Activated T-helper 1 cell treated with anti-CD3 and anti-CD28 coated beads, Interleukin-12 subunit alpha, Interleukin-12 subunit beta, Interleukin-2, Interleukin-4 antibody, amounts not matched to agents 30 ng/mL and 10 ng/mL and 1 ng/mL, durations not matched to agents 14 hours and 24 hours and 36 hours (primary cell): ENCODE data around the gene FKBP1B. TPM values are rescaled to one million over a fixed set of nuclear protein-coding genes. Genes with fewer than 3 reads are reported as not detected.
"Not testable (repeated sequence)": the region's sequence is repeated elsewhere in the genome, so short reads cannot be mapped to it uniquely, and the experiment has no call there.

Experiments used
- DNase-seq: peaks from one replicate; pipeline ENCODE4 v3.0.0; 2021; ENCODE audit warnings: low spot score
- H3K27ac Mint-ChIP-seq: one replicate; pipeline ENCODE4 v1.8.0; 2021; ENCODE audit warnings: mild to moderate bottlenecking, mixed read lengths
- H3K27me3 Mint-ChIP-seq: one replicate; pipeline ENCODE4 v1.8.0; 2022; ENCODE audit warnings: mild to moderate bottlenecking, moderate library complexity, mixed read lengths; ENCODE audit not compliant: insufficient read depth
- H3K36me3 Mint-ChIP-seq: one replicate; pipeline ENCODE4 v1.8.0; 2021; ENCODE audit warnings: low read depth, mixed read lengths
- H3K4me1 Mint-ChIP-seq: one replicate; pipeline ENCODE4 v1.8.0; 2021; ENCODE audit warnings: low read depth, mixed read lengths
- H3K4me3 Mint-ChIP-seq: one replicate; pipeline ENCODE4 v1.8.0; 2021; ENCODE audit warnings: mild to moderate bottlenecking, moderate library complexity, mixed read lengths
- H3K9me3 Mint-ChIP-seq: one replicate; pipeline ENCODE4 v1.8.0; 2021; ENCODE audit warnings: mixed read lengths
- intact Hi-C: fragments of 100-400 bp; cut with micrococcal nuclease; formaldehyde crosslinking; loops from one replicate; pipeline ENCODE4 v1.15.1; 2024
- total RNA-seq: library from RNA; stranded (reverse); gene quantifications from 2 replicates; pipeline ENCODE4 v1.2.3, GENCODE V29; 2022

FKBP1B gene
- total RNA-seq, 1 donor from 2014 or later: 0.47 TPM

- Mint-ChIP-seq H3K36me3 (peaks cover 1% of the 10 kb centered on the region), H3K27ac (no peak overlapping the region), H3K9me3 (peaks cover 32% of the 10 kb centered on the region), H3K27me3 (peaks cover 5% of the 10 kb centered on the region), H3K4me1 (no peaks in the 10 kb centered on the region), H3K4me3 (no peak overlapping the region)
- intact Hi-C loops: no loop called here
- no peak for DNase-seq
Observed at GRCh38 chr2:24104906-24105305, 55.4 kb downstream of the FKBP1B start.

DNA sequence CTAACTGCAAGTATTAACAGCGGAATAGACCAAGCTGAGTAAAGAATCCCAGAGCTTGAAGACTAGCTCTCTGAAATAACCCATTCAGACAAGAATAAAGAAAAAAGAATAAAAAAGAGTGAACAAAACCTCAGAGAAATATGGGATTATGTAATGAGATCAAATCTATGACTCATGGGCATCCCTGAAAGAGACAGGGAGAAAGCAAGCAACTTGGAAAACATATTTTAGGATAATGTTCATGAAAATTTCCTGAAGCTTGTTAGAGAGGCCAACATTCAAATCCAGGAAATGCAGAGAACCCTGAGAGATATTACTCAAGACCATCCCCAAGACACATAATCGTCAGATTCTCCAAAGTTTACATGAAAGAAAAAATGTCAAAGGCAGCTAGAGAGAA, 56.3 kb downstream of the FKBP1B start:
- no peaks in the 10 kb centered on the region for H3K36me3 Mint-ChIP-seq
- peaks cover 5% of the 10 kb centered on the region for H3K27me3 Mint-ChIP-seq
- no peaks in the 10 kb centered on the region for H3K4me1 Mint-ChIP-seq
- H3K27ac Mint-ChIP-seq: no peak overlapping the region
- intact Hi-C loops: no loop called here
- no peak overlapping the region for H3K4me3 Mint-ChIP-seq
- peaks cover 30% of the 10 kb centered on the region for H3K9me3 Mint-ChIP-seq
- DNase-seq: no peak

GRCh38 chr2:24106786-24107185, 57.2 kb downstream of the FKBP1B start:
- H3K27me3 Mint-ChIP-seq: peaks cover 7% of the 10 kb centered on the region
- H3K9me3 Mint-ChIP-seq: peaks cover 30% of the 10 kb centered on the region
- no peak for DNase-seq
- H3K36me3 Mint-ChIP-seq: no peaks in the 10 kb centered on the region
- intact Hi-C loops: no loop called here
- no peak overlapping the region for H3K27ac Mint-ChIP-seq
- no peaks in the 10 kb centered on the region for H3K4me1 Mint-ChIP-seq
- no peak overlapping the region for H3K4me3 Mint-ChIP-seq

DNA sequence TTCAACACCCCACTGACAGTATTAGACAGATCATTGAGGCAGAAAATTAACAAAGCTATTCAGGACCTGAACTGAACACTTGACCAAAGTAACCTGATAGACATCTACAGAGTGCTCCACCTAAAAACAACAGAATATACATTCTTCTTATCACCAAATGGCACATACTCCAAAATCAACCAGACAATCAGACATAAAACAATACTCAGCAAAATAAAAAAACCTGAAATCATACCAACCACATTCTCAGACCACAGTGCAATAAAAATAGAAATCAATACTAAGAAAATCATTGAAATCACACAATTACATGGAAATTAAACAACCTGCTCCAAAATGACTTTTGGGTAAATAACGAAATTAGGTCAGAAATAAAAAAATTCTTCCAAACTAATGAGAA, 57.8 kb downstream of the FKBP1B start:
- H3K36me3 Mint-ChIP-seq: no peaks in the 10 kb centered on the region
- peaks cover 30% of the 10 kb centered on the region for H3K9me3 Mint-ChIP-seq
- no peak for DNase-seq
- no peaks in the 10 kb centered on the region for H3K4me1 Mint-ChIP-seq
- H3K4me3 Mint-ChIP-seq: no peak overlapping the region
- H3K27me3 Mint-ChIP-seq: peaks cover 7% of the 10 kb centered on the region
- intact Hi-C loops: no loop called here
- no peak overlapping the region for H3K27ac Mint-ChIP-seq

GRCh38 chr2:24109431-24109830, 59.9 kb downstream of the FKBP1B start:
- H3K4me1 Mint-ChIP-seq, H3K4me3 Mint-ChIP-seq, DNase-seq, H3K27me3 Mint-ChIP-seq, H3K27ac Mint-ChIP-seq, intact Hi-C loops, H3K36me3 Mint-ChIP-seq: not testable (repeated sequence)
- H3K9me3 Mint-ChIP-seq: peaks cover 30% of the 10 kb centered on the region

DNA sequence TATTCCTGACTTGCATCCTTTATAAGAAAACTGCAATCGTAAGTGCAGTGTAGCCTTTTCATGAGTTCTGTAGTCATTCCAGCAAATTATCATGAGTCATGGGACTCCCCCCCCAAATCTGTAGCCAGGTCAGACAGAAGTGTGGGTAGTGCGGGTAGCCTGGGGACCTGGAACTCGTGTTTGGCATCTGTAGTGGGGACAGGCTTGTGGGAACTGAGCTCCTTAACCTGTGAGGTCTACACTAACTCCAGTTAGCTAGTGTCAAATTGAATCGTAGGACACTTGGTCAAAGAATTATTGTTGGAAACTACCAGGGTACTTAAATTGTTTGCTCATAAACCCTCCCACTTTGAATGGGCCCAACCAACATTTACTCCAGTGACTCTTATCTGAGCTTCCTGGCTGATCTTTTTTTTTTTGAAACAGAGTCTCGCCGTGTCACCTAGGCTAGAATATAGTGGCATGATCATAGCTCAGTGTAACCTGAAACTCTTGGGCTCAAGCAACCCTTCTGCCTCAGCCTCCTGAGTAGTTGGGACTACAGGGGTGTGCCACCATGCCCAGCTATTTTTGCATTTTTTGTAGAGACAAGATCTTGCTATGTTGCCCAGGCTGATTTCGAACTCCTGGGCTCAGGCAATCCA, 61.2 kb downstream of the FKBP1B start:
- intact Hi-C loops: no loop called here
- DNase-seq: no peak
- H3K9me3 Mint-ChIP-seq: peaks cover 30% of the 10 kb centered on the region
- H3K36me3 Mint-ChIP-seq: no peaks in the 10 kb centered on the region
- H3K4me3 Mint-ChIP-seq: no peak overlapping the region
- H3K27me3 Mint-ChIP-seq: peaks cover 7% of the 10 kb centered on the region
- H3K27ac Mint-ChIP-seq: no peak overlapping the region
- no peaks in the 10 kb centered on the region for H3K4me1 Mint-ChIP-seq

DNA sequence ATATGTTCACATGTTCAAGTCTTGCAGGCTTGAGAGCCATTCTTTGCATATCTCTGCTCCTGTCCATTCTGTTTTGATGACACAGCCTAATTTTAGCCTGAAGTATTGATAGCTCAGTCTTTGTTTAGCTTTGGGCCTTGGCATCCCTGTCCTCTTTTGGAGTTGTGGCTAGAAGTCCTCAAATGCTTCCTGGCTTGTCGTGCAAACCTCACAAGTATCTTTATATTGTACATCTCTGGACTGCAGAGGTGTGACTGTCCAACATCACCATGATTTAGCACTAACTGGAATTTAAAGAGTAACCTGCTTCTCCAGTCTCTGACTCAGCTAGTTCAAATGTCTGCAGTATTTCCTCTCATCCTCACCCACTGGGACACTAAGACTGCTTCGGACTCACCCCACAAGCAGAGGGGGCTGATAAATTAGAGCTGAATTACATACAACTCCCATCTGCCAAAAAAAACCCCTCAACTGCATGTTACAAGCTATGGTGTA, 61.9 kb downstream of the FKBP1B start:
- intact Hi-C loops: no loop called here
- H3K4me3 Mint-ChIP-seq: no peak overlapping the region
- H3K36me3 Mint-ChIP-seq: no peaks in the 10 kb centered on the region
- H3K9me3 Mint-ChIP-seq: peaks cover 29% of the 10 kb centered on the region
- H3K27ac Mint-ChIP-seq: no peak overlapping the region
- no peak for DNase-seq
- H3K27me3 Mint-ChIP-seq: peaks cover 7% of the 10 kb centered on the region
- no peaks in the 10 kb centered on the region for H3K4me1 Mint-ChIP-seq

Other genes with a start within 250 kb of the FKBP1B start
- gene ATAD2B, start 122.6 kb upstream of the FKBP1B start, total RNA-seq: 25.9 and 27.8 TPM in 2 replicates
- gene UBXN2A, start 109.3 kb upstream of the FKBP1B start, total RNA-seq: 11.4 and 13.0 TPM in 2 replicates
- 0.12 TPM in 1 of 2 replicates, not detected in the other for gene MFSD2B, start 39.7 kb upstream of the FKBP1B start, total RNA-seq
- gene WDCP, start 2.4 kb upstream of the FKBP1B start, total RNA-seq: 21.9 and 23.1 TPM in 2 replicates
- 128 and 145 TPM in 2 replicates for gene SF3B6, start 26.6 kb downstream of the FKBP1B start, total RNA-seq
- gene TP53I3, start 35.1 kb downstream of the FKBP1B start, total RNA-seq: 0.70 and 0.96 TPM in 2 replicates
- gene PFN4, start 73.6 kb downstream of the FKBP1B start, total RNA-seq: not detected in 2 replicates
- gene FAM228B, start 73.7 kb downstream of the FKBP1B start, total RNA-seq: 3.1 and 4.8 TPM in 2 replicates
- not detected in 2 replicates for gene FAM228A, start 125.3 kb downstream of the FKBP1B start, total RNA-seq